Raji (cell line): ENCODE data around the gene RDH16.

Source experiments
- POLR2A ChIP-seq: IDR thresholded peaks from 2 replicates; pipeline ENCODE4 v1.6.1; 2011; ENCODE audit warnings: low read depth, low read length, control low read depth; ENCODE audit not compliant: insufficient read depth

Gene RDH16

GRCh38 chr12:56957229-56958052, at the start of gene RDH16:
RDH16 (minus strand) TSS chr12:56957608; CDS start chr12:56957462, 146 bp downstream.
- no peak for TF ChIP-seq POLR2A

- no peak for TF ChIP-seq POLR2A
These were observed 49.5 kb upstream of the RDH16 start for GRCh38 chr12:57006809-57007475.

GRCh38 chr12:57005980-57006808, 48.8 kb upstream of the RDH16 start, which contains the start of gene ZBTB39:
ZBTB39 (minus strand) TSS chr12:57006546; CDS start chr12:57004917, 1,629 bp downstream.
- peak; percentile 67 for TF ChIP-seq POLR2A

GRCh38 chr12:57004651-57005050, 47.2 kb upstream of the RDH16 start:
- TF ChIP-seq POLR2A = no peak

- TF ChIP-seq POLR2A = no peak
These were observed 46.0 kb upstream of the RDH16 start for GRCh38 chr12:57003395-57003794.

DNA sequence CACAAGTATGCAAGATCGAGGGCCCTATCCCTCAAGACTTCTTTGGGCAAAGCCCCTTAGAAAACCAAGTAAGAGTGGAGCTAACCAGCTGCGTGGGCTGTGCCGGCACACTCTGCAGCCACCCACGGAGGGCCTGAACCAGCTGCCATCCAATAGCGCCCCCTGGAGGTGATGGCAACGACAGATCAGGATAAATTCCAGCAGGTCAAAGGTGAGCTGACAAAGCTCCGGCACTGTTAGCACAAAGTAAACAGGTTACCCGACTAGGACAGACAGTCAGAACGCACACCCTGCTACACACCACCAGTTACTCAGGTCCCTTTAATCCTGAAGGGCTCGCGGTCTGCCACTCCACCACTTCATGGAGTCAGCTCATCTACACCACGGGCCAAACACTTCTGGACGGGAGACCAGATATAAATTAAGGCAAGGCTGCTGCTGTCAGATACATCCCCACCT, 44.1 kb upstream of the RDH16 start:
- no peak for TF ChIP-seq POLR2A

GRCh38 chr12:57000393-57000792, 43.0 kb upstream of the RDH16 start:
- no peak for TF ChIP-seq POLR2A

GRCh38 chr12:56999456-56999855, 42.0 kb upstream of the RDH16 start:
- TF ChIP-seq POLR2A = no peak

- TF ChIP-seq POLR2A = no peak
These were observed 41.6 kb upstream of the RDH16 start for GRCh38 chr12:56998981-56999380.

DNA sequence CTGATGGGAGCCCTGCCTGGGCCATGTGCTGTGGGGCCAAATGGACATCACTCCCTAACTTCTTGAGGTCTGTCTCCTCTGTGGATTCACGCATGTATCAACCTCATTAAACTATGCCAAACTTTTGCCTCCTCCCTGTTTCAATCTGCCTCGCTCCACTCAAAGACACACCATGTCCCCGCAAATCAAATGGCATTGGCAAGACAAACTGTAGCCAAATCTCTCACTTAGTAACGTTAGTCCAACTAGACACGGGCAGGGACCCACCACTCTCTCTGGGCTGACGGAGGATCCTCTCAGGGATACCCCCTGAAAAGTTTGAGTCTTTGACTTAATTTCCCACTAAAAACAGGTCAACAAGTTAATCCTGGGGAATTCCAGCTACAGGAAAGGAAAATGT, 40.9 kb upstream of the RDH16 start:
- no peak for TF ChIP-seq POLR2A

DNA sequence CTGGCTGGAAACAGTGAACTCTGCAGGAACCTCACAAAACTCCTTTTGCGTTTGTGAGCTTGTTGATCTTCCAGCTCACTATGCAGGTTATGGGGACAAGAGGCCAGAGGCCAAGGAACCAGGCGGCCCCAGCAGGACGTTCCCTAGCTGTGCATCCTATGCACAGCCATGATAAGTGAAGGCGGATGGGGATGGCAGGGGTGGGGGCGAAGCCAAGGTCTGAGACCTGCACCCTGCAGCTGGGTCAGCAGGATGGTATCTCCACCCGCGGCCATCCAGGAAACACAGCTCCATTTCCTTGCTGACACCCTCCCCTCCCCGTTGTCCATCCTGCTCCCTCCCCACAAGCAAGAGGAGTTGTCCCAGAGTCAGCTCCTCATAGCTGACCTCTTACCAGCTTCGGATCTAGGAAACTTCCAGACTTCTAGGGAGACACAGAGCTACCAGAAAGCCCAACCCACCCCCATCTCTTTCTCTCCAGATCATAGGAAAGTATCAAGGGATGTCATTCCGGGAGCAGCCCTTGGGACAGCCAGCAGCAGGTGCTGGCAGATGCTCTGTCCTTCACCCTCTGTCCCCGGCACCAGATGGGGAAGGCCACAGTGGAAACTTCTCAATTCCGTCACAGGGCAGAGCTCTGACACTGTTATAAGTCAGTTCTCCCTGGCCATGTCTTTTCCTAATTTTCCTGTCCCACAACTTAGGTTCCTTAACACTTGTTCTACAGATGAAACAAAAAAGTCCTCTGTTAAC, 39.6 kb upstream of the RDH16 start:
- TF ChIP-seq POLR2A = no peak

GRCh38 chr12:56995930-56996496, 38.6 kb upstream of the RDH16 start:
- TF ChIP-seq POLR2A = no peak

- no peak for TF ChIP-seq POLR2A
These were observed 38.0 kb upstream of the RDH16 start for GRCh38 chr12:56995201-56995929.
